HepG2 (cell line): ENCODE results near the gene SYNJ2. TPM values are rescaled to one million over a fixed set of nuclear protein-coding genes. Genes with fewer than 3 reads are reported as not detected.
A peak's percentile ranks its signal among the peaks of the same experiment; 100 is the strongest.

Experiments used
- CCAR2 ChIP-seq: fragments of 200-400 bp; formaldehyde crosslinking; optimal IDR thresholded peaks from 2 replicates; pipeline ENCODE3; 2018; ENCODE audit warnings: low read depth, mild to moderate bottlenecking, low read length, moderate library complexity
- DDIT3 ChIP-seq: sonication (generic); formaldehyde crosslinking; IDR thresholded peaks from 2 replicates; pipeline ENCODE4 v1.4.0; 2020; ENCODE audit warnings: mild to moderate bottlenecking, missing genetic modification reagents
- DNMT1 ChIP-seq: sonication (generic); formaldehyde crosslinking; IDR thresholded peaks from 2 replicates; pipeline ENCODE4 v1.5.1; 2020; ENCODE audit warnings: mild to moderate bottlenecking, missing genetic modification reagents
- JUN ChIP-seq: sonication (generic); formaldehyde crosslinking; IDR thresholded peaks from 2 replicates; pipeline ENCODE4 v1.4.0; 2020; ENCODE audit warnings: mild to moderate bottlenecking, missing genetic modification reagents
- KLF11 ChIP-seq: IDR thresholded peaks from 2 replicates; pipeline ENCODE4 v1.6.1; 2016; ENCODE audit warnings: missing compliant biosample characterization
- MAFF ChIP-seq: IDR thresholded peaks from 2 replicates; pipeline ENCODE4 v1.6.1; 2011; ENCODE audit warnings: low read depth, low read length, improper control_type of control experiment
- RCOR2 ChIP-seq: IDR thresholded peaks from 2 replicates; pipeline ENCODE4 v1.6.1; 2016; ENCODE audit warnings: missing biosample characterization, missing genetic modification reagents
- SMAD3 ChIP-seq: sonication (generic); formaldehyde crosslinking; IDR thresholded peaks from 2 replicates; pipeline ENCODE4 v1.4.0; 2020; ENCODE audit warnings: missing genetic modification reagents
- SP2 ChIP-seq: sonication (generic); formaldehyde crosslinking; IDR thresholded peaks from 2 replicates; pipeline ENCODE4 v1.5.1; 2020; ENCODE audit warnings: mild to moderate bottlenecking, missing genetic modification reagents
- U2AF2 ChIP-seq: fragments of 200-400 bp; formaldehyde crosslinking; IDR thresholded peaks from 2 replicates; pipeline ENCODE4 v1.6.1; 2017; ENCODE audit warnings: low read depth, mild to moderate bottlenecking, low read length
- ZNF10 ChIP-seq: sonication (generic); formaldehyde crosslinking; IDR thresholded peaks from 2 replicates; pipeline ENCODE4 v1.4.0; 2020; ENCODE audit warnings: mild to moderate bottlenecking, low read depth, missing genetic modification reagents, borderline replicate concordance
- ZNF20 ChIP-seq: sonication (generic); formaldehyde crosslinking; IDR thresholded peaks from 2 replicates; pipeline ENCODE4 v1.4.0; 2020; ENCODE audit warnings: mild to moderate bottlenecking, moderate library complexity, missing genetic modification reagents
- ZNF230 ChIP-seq: sonication (generic); formaldehyde crosslinking; IDR thresholded peaks from 2 replicates; pipeline ENCODE4 v1.4.0; 2020; ENCODE audit warnings: mild to moderate bottlenecking, missing genetic modification reagents
- ZNF546 ChIP-seq: sonication (generic); formaldehyde crosslinking; conservative IDR thresholded peaks from 2 replicates; pipeline ENCODE4 v1.8.1; 2023; ENCODE audit warnings: mild to moderate bottlenecking, missing genetic modification reagents
- polyA plus RNA-seq, 8 experiments: library from polyadenylated mRNA; depleted of rRNA in 3 of 8; stranded (reverse) in 7 of 8; unstranded in 1 of 8; fragments of >200 nt; fragmentation: Illumina TruSeq in 4 of 8; extraction: Trizol in 4 of 8; gene quantifications; 2 replicates each; pipeline versions ENCODE4 v1.2.1 to v1.2.3, GENCODE V29; 2011 to 2016; ENCODE audit warnings: low read depth in 4 of 8, missing spikeins in 1 of 8, mixed read lengths in 1 of 8; ENCODE audit not compliant: insufficient read depth in 1 of 8
- total RNA-seq, 5 experiments: library from RNA; depleted of rRNA; stranded (reverse); fragments of >200 nt; fragmentation: Illumina TruSeq; extraction: Trizol; gene quantifications; 2 replicates each; pipeline ENCODE4 v1.2.3, GENCODE V29; 2016; ENCODE audit warnings: low read depth in 1 of 5
- TF ChIP-seq, protein P1 (sequence below): sonication (generic); formaldehyde crosslinking; IDR thresholded peaks from 2 replicates; pipeline ENCODE4 v1.4.0; 2020; ENCODE audit warnings: missing genetic modification reagents, borderline replicate concordance
- TF ChIP-seq, protein P2 (sequence below): fragments of 450-650 bp; IDR thresholded peaks from 2 replicates; pipeline ENCODE4 v1.6.1; 2016
- TF ChIP-seq, protein P3 (sequence below): sonication (generic); formaldehyde crosslinking; conservative IDR thresholded peaks from 2 replicates; pipeline ENCODE4 v1.4.0; 2020; ENCODE audit warnings: missing genetic modification reagents
- TF ChIP-seq, protein P4 (sequence below), 2 experiments: sonication (generic) in 1 of 2; formaldehyde crosslinking in 1 of 2; IDR thresholded peaks; 2 replicates each; pipeline versions ENCODE4 v1.5.1 to v1.6.1; 2011 to 2020; ENCODE audit warnings: borderline replicate concordance in 1 of 2, low read depth in 1 of 2, low read length in 1 of 2, mild to moderate bottlenecking in 1 of 2, missing genetic modification reagents in 1 of 2, moderate library complexity in 1 of 2
- TF ChIP-seq, protein P5 (sequence below): sonication (generic); formaldehyde crosslinking; conservative IDR thresholded peaks from 2 replicates; pipeline ENCODE4 v1.4.0; 2020; ENCODE audit warnings: missing genetic modification reagents

SYNJ2 gene
- total and polyA plus RNA-seq, 2 of the 13 experiments (the other 11 are each of a cell fraction or from before 2014, with no cell fraction given): 39.1 to 57.6 TPM

DNA sequence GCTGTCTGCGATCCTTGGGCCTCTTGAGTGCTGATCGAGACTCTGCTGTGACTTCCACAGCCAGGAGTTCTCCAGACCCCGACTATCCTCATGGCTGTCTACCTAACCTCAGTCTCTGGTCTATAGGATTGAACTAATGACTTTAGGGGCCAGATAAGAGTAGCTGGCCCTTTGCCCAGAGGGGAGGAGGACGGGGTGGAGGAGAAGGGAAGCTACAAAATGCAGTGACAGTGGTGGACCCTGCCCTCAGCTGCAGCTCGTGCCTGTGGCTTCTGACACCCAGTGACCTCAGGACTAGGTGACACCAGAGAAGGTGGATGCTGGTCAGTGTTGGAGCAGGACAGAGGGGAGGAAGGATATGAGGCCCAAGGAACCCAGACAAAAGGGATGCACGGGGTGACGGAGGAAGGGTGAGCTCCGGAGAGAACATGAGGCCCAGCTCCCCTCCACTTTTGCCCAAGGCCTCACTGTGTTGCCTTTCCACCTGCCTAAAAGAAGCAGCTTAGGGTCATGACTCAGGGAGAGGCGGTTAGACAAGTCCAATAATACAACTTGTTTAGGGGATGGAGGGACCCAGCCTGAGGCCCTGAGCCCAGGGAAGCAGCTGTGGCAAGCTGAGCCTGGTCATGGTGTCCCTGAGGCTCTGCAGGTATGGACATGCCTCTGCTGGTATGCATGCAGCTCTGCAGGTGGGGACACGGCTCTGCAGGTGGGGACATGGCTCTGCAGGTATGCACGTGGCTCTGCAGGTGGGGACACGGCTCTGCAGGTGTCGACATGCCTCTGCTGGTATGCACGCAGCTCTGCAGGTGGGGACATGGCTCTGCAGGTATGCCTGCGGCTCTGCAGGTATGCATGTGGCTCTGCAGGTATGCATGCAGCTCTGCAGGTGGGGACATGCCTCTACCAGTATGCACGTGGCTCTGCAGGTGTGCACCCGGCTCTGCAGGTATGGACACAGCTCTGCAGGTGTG is 67.7 kb downstream of the SYNJ2 start (continued):
- TF ChIP-seq, protein P1, sequence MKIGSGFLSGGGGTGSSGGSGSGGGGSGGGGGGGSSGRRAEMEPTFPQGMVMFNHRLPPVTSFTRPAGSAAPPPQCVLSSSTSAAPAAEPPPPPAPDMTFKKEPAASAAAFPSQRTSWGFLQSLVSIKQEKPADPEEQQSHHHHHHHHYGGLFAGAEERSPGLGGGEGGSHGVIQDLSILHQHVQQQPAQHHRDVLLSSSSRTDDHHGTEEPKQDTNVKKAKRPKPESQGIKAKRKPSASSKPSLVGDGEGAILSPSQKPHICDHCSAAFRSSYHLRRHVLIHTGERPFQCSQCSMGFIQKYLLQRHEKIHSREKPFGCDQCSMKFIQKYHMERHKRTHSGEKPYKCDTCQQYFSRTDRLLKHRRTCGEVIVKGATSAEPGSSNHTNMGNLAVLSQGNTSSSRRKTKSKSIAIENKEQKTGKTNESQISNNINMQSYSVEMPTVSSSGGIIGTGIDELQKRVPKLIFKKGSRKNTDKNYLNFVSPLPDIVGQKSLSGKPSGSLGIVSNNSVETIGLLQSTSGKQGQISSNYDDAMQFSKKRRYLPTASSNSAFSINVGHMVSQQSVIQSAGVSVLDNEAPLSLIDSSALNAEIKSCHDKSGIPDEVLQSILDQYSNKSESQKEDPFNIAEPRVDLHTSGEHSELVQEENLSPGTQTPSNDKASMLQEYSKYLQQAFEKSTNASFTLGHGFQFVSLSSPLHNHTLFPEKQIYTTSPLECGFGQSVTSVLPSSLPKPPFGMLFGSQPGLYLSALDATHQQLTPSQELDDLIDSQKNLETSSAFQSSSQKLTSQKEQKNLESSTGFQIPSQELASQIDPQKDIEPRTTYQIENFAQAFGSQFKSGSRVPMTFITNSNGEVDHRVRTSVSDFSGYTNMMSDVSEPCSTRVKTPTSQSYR (CRISPR knock-in tag): no peak; the same call in 1 of the 2 replicates
- TF ChIP-seq JUN (CRISPR knock-in tag) (0 out of 2 replicates have a peak, but pooled peaks have one; percentile 15), KLF11 (CRISPR knock-in tag) (no peak), SMAD3 (CRISPR knock-in tag) (no peak), CCAR2 (no peak), ZNF20 (CRISPR knock-in tag) (no peak), U2AF2 (no peak), RCOR2 (CRISPR knock-in tag) (no peak; the same call in 1 of the 2 replicates), ZNF546 (CRISPR knock-in tag) (no peak; the same call in 1 of the 2 replicates), DDIT3 (CRISPR knock-in tag) (no peak), MAFF (no peak), ZNF10 (CRISPR knock-in tag) (no peak), SP2 (CRISPR knock-in tag) (no peak), DNMT1 (CRISPR knock-in tag) (no peak), ZNF230 (CRISPR knock-in tag) (no peak)
- TF ChIP-seq, protein P2, sequence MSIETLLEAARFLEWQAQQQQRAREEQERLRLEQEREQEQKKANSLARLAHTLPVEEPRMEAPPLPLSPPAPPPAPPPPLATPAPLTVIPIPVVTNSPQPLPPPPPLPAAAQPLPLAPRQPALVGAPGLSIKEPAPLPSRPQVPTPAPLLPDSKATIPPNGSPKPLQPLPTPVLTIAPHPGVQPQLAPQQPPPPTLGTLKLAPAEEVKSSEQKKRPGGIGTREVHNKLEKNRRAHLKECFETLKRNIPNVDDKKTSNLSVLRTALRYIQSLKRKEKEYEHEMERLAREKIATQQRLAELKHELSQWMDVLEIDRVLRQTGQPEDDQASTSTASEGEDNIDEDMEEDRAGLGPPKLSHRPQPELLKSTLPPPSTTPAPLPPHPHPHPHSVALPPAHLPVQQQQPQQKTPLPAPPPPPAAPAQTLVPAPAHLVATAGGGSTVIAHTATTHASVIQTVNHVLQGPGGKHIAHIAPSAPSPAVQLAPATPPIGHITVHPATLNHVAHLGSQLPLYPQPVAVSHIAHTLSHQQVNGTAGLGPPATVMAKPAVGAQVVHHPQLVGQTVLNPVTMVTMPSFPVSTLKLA: no peak
- TF ChIP-seq, protein P3, sequence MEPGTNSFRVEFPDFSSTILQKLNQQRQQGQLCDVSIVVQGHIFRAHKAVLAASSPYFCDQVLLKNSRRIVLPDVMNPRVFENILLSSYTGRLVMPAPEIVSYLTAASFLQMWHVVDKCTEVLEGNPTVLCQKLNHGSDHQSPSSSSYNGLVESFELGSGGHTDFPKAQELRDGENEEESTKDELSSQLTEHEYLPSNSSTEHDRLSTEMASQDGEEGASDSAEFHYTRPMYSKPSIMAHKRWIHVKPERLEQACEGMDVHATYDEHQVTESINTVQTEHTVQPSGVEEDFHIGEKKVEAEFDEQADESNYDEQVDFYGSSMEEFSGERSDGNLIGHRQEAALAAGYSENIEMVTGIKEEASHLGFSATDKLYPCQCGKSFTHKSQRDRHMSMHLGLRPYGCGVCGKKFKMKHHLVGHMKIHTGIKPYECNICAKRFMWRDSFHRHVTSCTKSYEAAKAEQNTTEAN (CRISPR knock-in tag): no peak
- TF ChIP-seq, protein P4, sequence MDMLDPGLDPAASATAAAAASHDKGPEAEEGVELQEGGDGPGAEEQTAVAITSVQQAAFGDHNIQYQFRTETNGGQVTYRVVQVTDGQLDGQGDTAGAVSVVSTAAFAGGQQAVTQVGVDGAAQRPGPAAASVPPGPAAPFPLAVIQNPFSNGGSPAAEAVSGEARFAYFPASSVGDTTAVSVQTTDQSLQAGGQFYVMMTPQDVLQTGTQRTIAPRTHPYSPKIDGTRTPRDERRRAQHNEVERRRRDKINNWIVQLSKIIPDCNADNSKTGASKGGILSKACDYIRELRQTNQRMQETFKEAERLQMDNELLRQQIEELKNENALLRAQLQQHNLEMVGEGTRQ (IDR thresholded peaks at IDR 0.05; ENCODE audit: low read depth, low read length): no peak
- TF ChIP-seq, protein P4 (CRISPR knock-in tag; IDR thresholded peaks at IDR 0.05; ENCODE audit: borderline replicate concordance): no peak
- TF ChIP-seq, protein P5, sequence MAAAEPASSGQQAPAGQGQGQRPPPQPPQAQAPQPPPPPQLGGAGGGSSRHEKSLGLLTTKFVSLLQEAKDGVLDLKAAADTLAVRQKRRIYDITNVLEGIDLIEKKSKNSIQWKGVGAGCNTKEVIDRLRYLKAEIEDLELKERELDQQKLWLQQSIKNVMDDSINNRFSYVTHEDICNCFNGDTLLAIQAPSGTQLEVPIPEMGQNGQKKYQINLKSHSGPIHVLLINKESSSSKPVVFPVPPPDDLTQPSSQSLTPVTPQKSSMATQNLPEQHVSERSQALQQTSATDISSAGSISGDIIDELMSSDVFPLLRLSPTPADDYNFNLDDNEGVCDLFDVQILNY (CRISPR knock-in tag): no peak
